Testis (tissue), 3 donors: ENCODE data around the gene KRT9. TPM values are rescaled to one million over a fixed set of nuclear protein-coding genes. Genes with fewer than 3 reads are reported as not detected.

Source experiments
- DNase-seq: peaks from one replicate; pipeline ENCODE4 v3.0.0-alpha.2; 2019
- H3K27ac ChIP-seq, 2 donors: fragments of 200-600 bp; sonication (generic); one replicate each; pipeline ENCODE4 v1.5.1; 2019
- H3K27me3 ChIP-seq: fragments of 200-600 bp; sonication (generic); one replicate; pipeline ENCODE4 v1.5.1; 2019
- H3K36me3 ChIP-seq: fragments of 200-600 bp; sonication (generic); one replicate; pipeline ENCODE4 v1.5.1; 2017; ENCODE audit warnings: low read depth; ENCODE audit errors: missing control alignments
- H3K4me1 ChIP-seq: fragments of 200-600 bp; sonication (generic); one replicate; pipeline ENCODE4 v1.5.1; 2019
- H3K4me3 ChIP-seq, 2 donors: fragments of 200-600 bp; sonication (generic); one replicate each; pipeline ENCODE4 v1.5.1; 2017 to 2019
- H3K9me3 ChIP-seq: fragments of 200-600 bp; sonication (generic); one replicate; pipeline ENCODE4 v1.5.1; 2017
- POLR2A ChIP-seq: fragments of 450-650 bp; IDR thresholded peaks from one replicate; pipeline ENCODE4 v1.6.1; 2017; ENCODE audit warnings: antibody characterized with exemption, mild to moderate bottlenecking, moderate library complexity
- WGBS, 2 donors: methylation state at CpG; one replicate each; pipeline ENCODE4 v1.1.5; 2018; 5-methylcytosine and 5-hydroxymethylcytosine counted together
- intact Hi-C: fragments of 100-400 bp; cut with DNase I; formaldehyde crosslinking; loops from one replicate; pipeline ENCODE4 v1.15.1; 2023; ENCODE audit warnings: low total_unique reads
- polyA plus RNA-seq: library from polyadenylated mRNA; stranded (reverse); fragments of 350-450 nt; fragmentation: Illumina TruSeq; extraction: RNeasy Lipid Tissue Mini Kit (QIAGEN cat#74804); gene quantifications from one replicate; pipeline ENCODE4 v1.2.3, GENCODE V29; 2014; ENCODE audit warnings: low read depth, low replicate concordance; ENCODE audit not compliant: insufficient read depth
- total RNA-seq, 2 donors: library from RNA; depleted of rRNA; stranded (reverse); fragments of >200 nt; gene quantifications; one replicate each; pipeline ENCODE4 v1.2.3, GENCODE V29; 2016
- TF ChIP-seq, protein P1 (sequence below), 3 experiments: fragments of 450-650 bp in 2 of 3; fragments of 200-600 bp in 1 of 3; sonication (generic) in 1 of 3; IDR thresholded peaks; one replicate each; pipeline ENCODE4 v1.5.1; 2016 to 2019; ENCODE audit warnings: antibody characterized with exemption in 3 of 3, mild to moderate bottlenecking in 2 of 3, moderate library complexity in 1 of 3

Gene KRT9
- total and polyA plus RNA-seq, 3 donors from 2014 or later, result 0.29 to 0.43 TPM; not detected in 1

- intact Hi-C loops, result no loop called here
- DNase-seq, result no peak
- Histone ChIP-seq H3K36me3 (no peaks in the 10 kb centered on the region), H3K27me3 (no peaks in the 10 kb centered on the region), H3K27ac (no peak overlapping the region), H3K9me3 (no peaks in the 10 kb centered on the region), H3K4me1 (peaks cover 11% of the 10 kb centered on the region), H3K4me3 (no peak overlapping the region)
- WGBS, 2 donors, result 75 to 85% methylated on average over 5 to 19 of the region's 19 CpGs
- TF ChIP-seq, protein P1, sequence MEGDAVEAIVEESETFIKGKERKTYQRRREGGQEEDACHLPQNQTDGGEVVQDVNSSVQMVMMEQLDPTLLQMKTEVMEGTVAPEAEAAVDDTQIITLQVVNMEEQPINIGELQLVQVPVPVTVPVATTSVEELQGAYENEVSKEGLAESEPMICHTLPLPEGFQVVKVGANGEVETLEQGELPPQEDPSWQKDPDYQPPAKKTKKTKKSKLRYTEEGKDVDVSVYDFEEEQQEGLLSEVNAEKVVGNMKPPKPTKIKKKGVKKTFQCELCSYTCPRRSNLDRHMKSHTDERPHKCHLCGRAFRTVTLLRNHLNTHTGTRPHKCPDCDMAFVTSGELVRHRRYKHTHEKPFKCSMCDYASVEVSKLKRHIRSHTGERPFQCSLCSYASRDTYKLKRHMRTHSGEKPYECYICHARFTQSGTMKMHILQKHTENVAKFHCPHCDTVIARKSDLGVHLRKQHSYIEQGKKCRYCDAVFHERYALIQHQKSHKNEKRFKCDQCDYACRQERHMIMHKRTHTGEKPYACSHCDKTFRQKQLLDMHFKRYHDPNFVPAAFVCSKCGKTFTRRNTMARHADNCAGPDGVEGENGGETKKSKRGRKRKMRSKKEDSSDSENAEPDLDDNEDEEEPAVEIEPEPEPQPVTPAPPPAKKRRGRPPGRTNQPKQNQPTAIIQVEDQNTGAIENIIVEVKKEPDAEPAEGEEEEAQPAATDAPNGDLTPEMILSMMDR (IDR thresholded peaks at IDR 0.05), result no peak
- TF ChIP-seq POLR2A, result no peak
Measured at GRCh38 chr17:41523787-41524186, 48.1 kb downstream of the KRT9 start.

DNA sequence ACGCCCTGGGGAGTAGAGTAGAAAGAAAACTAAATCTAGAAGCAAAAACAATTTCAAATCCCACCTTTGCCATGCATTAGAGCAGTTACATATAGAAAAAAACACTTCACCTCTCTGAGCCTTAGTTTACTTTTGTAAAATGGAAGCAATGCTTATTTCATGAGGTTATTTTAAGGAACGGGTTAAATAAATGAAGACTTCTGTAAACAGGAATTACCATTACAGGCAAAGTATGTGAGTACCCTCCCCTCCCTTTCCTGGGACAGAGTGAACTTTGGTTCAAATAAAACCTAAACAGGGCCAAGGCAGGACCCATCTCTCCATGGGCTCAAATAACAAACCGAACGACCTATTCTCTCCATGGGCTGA is 48.6 kb downstream of the KRT9 start:
- TF ChIP-seq POLR2A, result no peak
- TF ChIP-seq, protein P1 (IDR thresholded peaks at IDR 0.05), result no peak
- DNase-seq, result no peak
- Histone ChIP-seq H3K27me3 (no peaks in the 10 kb centered on the region), H3K9me3 (no peaks in the 10 kb centered on the region), H3K27ac (no peak overlapping the region), H3K4me1 (peaks cover 11% of the 10 kb centered on the region), H3K4me3 (no peak overlapping the region), H3K36me3 (no peaks in the 10 kb centered on the region)
- intact Hi-C loops, result no loop called here
- WGBS, 2 donors, result 60 to 76% methylated on average over 4 of the region's 4 CpGs

DNA sequence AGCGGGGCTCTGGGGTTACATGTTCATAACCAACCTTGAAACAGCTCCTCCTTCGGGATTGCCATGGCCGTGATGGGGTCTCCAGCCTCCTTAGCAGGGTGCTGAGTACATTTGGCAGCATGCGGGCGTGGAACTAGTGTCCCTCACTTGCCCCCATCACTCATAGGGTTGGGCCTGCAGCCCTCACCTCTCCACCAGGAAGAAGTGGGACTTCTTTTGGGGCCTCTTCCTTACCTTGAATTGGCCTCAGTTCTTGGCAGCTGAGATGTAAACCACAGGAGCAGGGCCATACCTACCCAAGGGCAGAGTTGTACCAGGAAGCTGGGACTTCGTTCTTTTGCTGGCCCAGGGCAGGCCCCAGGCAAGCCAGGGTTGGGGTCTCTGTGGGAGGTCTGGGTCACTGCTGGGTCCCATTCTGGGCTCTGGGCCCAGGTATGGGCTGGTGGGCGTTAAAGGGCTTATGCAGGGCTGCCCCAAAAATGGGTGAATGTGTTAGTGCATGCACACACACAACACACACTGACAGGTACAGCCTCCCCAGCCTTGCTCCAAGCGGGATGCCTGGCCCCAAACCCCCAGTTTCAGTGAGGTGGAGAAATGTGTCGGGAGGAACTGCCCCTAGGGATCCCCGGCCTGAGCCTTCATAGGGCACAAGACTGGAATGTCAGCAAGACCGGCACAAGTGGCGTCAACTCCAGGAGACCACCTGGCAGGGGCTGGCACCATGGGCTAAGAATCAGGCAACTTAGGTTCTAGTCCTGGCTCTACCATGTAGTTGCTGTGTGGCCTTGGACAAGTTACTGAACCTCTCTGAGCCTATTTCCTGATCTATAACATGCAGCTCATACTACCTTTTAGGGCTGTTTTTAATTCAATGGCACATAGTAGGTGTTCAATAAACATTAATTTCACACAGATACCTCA is 49.3 kb downstream of the KRT9 start:
- no peak for TF ChIP-seq POLR2A
- TF ChIP-seq, protein P1 (IDR thresholded peaks at IDR 0.05), result no peak
- no peak overlapping the region for H3K4me3 ChIP-seq
- intact Hi-C loops, result no loop called here
- DNase-seq, result no peak
- H3K27me3 ChIP-seq, result no peaks in the 10 kb centered on the region
- H3K36me3 ChIP-seq, result no peaks in the 10 kb centered on the region
- H3K4me1 ChIP-seq, result peaks cover 11% of the 10 kb centered on the region
- 67 to 80% methylated on average over 7 to 12 of the region's 12 CpGs for WGBS, 2 donors
- H3K9me3 ChIP-seq, result no peaks in the 10 kb centered on the region
- no peak overlapping the region for H3K27ac ChIP-seq

- DNase-seq, result no peak
- peaks cover 11% of the 10 kb centered on the region for H3K4me1 ChIP-seq
- H3K9me3 ChIP-seq, result no peaks in the 10 kb centered on the region
- no peaks in the 10 kb centered on the region for H3K36me3 ChIP-seq
- H3K27me3 ChIP-seq, result no peaks in the 10 kb centered on the region
- TF ChIP-seq, protein P1 (IDR thresholded peaks at IDR 0.05), result no peak
- TF ChIP-seq POLR2A, result no peak
- H3K4me3 ChIP-seq, result no peak overlapping the region
- 71 to 83% methylated on average over 3 to 6 of the region's 6 CpGs for WGBS, 2 donors
- no peak overlapping the region for H3K27ac ChIP-seq
- intact Hi-C loops, result no loop called here
Measured at GRCh38 chr17:41521574-41522261, 50.1 kb downstream of the KRT9 start.
